Naive thymus-derived CD8-positive, alpha-beta T cell (primary cell): ENCODE measurements around the gene DUOX2. TPM values are rescaled to one million over a fixed set of nuclear protein-coding genes. Genes with fewer than 3 reads are reported as not detected.

ENCODE experiments used
- polyA plus RNA-seq, 3 donors: library from polyadenylated mRNA; unstranded; fragments of 300-500 nt; fragmentation: Illumina TruSeq; gene quantifications; one replicate each; pipeline ENCODE4 v1.2.3, GENCODE V29; 2021
- total RNA-seq, 8 experiments: library from RNA in 2 of 8; stranded (reverse) in 2 of 8; gene quantifications; one replicate each; pipeline ENCODE4 v1.2.3 and lab custom pipeline; 2021 to 2026

DUOX2 gene
- total and polyA plus RNA-seq, 5 experiments from 2014 or later = not detected

Other genes starting within 250 kb of the DUOX2 start
- not detected for gene TERB2, start 157.5 kb downstream of the DUOX2 start, total RNA-seq
- not detected for gene TERB2, start 157.5 kb downstream of the DUOX2 start, polyA plus RNA-seq
- gene SORD, start 91.0 kb downstream of the DUOX2 start, total RNA-seq = 1 to 10 TPM; 4.1 to 6.3 TPM
- gene SORD, start 91.0 kb downstream of the DUOX2 start, polyA plus RNA-seq = 1 to 10 TPM; 4.8 to 5.7 (median 5.0) TPM
- gene DUOXA2, start 154 bp upstream of the DUOX2 start, total RNA-seq = not detected
- not detected for gene DUOXA2, start 154 bp upstream of the DUOX2 start, polyA plus RNA-seq
- gene DUOXA1, start 15.7 kb upstream of the DUOX2 start, total RNA-seq = under 1 TPM; 0.77 to 0.81 TPM
- gene DUOXA1, start 15.7 kb upstream of the DUOX2 start, polyA plus RNA-seq = under 1 TPM in 1 of 3 donors, not detected in 2; 0.26 TPM
- not detected for gene DUOX1, start 15.8 kb upstream of the DUOX2 start, total RNA-seq
- gene DUOX1, start 15.8 kb upstream of the DUOX2 start, polyA plus RNA-seq = 1 to 10 TPM in 1 of 3 donors, under 1 TPM in 2; 0.35 to 3.7 (median 0.40) TPM
- 1 to 10 TPM; 8.1 to 9.7 TPM for gene SHF, start 73.8 kb upstream of the DUOX2 start, total RNA-seq
- 1 to 10 TPM; 1.1 to 2.6 (median 1.4) TPM for gene SHF, start 73.8 kb upstream of the DUOX2 start, polyA plus RNA-seq
- not detected for gene SLC28A2, start 138.1 kb upstream of the DUOX2 start, total RNA-seq
- not detected for gene SLC28A2, start 138.1 kb upstream of the DUOX2 start, polyA plus RNA-seq